Left renal cortex interstitium (tissue), 4 donors: Measurements from ENCODE around the gene ANKFY1. TPM values are rescaled to one million over a fixed set of nuclear protein-coding genes. Genes with fewer than 3 reads are reported as not detected.

Source experiments
- DNase-seq, 4 donors: peaks; one replicate each; pipeline ENCODE4 v3.0.0-alpha.2; 2013; ENCODE audit warnings: low read depth in 4 of 4, low spot score in 2 of 4, missing footprints in 1 of 4
- polyA plus RNA-seq, 4 donors: library from polyadenylated mRNA; unstranded; fragments of 120-200 nt; gene quantifications; one replicate each; pipeline ENCODE4 v1.2.1, GENCODE V29; 2013; ENCODE audit not compliant: insufficient read length in 4 of 4

The ANKFY1 gene
- polyA plus RNA-seq, 4 donors, result 40.3 to 55.4 (median 49.3) TPM

DNA sequence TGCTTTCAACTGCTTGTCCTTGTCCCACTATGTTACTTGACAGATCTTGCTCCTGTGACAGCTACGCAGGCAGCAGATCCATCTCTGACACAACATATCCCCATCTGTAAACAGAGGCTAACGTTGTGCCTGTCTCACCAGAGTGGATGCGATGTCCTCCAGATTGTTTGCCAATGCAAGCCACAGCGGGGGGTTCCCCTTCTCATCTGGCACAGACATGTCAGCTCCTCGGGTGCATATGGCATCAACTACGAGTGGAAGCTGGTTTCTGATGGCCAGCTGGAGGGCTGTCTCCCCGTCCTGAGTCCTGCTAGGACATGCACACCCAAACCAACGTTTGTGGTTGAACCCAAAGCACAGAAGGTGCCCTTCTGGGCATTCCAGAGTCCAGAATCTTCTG lies 81.7 kb downstream of the ANKFY1 start:
- no peak for DNase-seq

DNA sequence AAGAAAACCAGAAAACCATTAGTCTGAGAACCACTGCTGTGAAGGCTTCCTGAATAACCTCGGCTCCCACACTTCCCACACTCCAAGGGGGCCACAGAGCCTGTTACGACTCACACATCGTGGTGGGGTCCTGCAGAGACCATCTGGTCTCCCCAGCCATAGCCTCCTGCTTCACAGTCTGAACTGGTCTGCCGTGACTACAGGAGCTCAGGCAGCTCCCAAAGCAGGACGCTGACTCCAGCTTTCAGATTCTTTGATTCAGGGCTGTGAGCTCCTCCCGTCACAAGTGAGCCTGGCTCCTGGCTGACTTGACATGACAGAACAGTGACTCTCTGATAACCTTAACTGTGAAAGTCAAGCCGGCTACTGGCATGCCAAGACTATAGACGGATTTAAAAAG lies 83.0 kb downstream of the ANKFY1 start:
- no peak for DNase-seq

DNA sequence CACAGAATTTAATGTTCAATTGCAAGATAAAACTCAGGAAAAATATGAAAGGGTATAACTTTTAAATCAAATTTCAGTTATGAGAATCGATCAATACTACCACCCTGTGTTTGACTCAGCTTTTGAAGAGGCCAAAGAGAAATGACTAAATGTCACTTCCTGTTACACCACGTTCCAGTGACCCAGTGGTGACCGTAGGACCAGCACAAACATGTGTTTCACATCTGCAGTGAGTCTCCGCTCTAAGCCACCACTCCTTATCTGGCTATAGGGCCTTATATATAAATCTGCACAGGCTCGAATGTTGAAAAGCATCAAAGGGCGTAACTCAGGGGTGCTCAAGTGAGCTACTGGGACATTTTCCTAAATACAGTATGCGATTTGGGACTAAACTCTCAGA lies 84.7 kb downstream of the ANKFY1 start:
- DNase-seq, result no peak

DNA sequence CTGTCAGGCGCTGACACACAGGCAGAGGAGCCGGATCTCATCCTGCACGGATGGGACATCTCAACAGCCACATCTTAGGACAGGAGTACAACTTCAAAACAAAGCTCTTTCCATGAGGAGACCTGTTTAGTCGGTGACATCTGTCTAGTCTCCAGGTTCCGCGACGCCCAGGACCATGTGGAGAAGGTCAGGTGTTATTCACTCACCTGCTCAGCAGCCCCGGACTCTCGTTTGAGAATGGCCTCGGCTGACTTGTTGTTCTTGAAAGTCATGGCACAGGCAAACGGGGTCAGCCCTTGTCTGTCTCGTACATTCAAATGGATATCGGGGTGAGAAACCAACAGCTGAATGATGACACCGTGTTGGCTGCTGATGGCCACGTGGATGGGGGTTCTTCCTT lies 85.1 kb downstream of the ANKFY1 start:
- DNase-seq, result no peak

DNA sequence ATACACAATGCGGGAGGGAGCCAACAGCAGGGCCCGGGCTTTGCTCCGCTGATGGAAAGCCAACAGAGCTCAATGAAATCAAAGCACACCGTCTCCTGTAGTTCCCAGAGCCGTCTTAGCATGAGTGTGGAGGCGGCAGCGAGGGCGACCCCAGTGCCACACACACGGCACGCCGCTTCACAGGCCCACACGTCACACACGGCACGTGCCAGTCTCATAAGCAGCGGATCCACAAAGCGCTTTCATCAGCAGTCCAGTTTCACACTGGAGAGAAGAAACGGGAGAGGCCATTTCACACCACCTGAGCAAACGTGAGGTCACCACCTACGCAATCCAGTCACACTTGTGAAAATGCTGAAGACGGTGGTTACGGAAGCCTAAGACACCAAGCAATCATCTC lies 86.0 kb downstream of the ANKFY1 start:
- DNase-seq, result no peak

DNA sequence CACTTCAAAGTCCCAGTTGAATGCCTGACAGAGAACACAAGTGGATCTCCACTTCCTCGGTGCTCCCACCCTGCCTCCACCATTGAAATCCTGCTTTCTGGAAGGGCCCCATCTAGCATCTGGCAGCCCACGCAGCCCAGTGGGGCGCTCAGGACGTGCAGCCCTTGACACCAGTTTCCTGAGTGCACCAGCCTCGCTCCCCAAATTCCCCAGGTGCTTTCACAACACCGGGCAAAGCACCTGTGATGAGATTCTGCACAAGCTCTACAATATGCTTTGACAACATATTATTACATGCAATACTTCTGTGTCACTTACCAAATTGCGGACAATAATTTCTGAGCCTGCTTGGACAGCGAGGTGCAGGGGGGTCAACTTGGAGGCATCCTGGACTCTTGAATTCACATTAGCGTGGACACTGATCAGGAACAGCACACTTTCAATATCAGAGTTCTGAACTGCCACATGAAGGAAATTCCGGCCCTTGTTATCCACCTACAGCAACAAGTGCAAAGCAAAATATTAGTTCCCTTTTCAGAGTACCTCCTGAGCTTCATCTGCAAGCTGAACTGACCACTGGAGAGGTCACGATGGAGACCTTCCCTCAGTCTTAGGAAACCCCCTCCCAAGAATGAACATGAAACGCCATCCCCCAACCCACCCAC lies 86.8 kb downstream of the ANKFY1 start:
- no peak for DNase-seq

DNA sequence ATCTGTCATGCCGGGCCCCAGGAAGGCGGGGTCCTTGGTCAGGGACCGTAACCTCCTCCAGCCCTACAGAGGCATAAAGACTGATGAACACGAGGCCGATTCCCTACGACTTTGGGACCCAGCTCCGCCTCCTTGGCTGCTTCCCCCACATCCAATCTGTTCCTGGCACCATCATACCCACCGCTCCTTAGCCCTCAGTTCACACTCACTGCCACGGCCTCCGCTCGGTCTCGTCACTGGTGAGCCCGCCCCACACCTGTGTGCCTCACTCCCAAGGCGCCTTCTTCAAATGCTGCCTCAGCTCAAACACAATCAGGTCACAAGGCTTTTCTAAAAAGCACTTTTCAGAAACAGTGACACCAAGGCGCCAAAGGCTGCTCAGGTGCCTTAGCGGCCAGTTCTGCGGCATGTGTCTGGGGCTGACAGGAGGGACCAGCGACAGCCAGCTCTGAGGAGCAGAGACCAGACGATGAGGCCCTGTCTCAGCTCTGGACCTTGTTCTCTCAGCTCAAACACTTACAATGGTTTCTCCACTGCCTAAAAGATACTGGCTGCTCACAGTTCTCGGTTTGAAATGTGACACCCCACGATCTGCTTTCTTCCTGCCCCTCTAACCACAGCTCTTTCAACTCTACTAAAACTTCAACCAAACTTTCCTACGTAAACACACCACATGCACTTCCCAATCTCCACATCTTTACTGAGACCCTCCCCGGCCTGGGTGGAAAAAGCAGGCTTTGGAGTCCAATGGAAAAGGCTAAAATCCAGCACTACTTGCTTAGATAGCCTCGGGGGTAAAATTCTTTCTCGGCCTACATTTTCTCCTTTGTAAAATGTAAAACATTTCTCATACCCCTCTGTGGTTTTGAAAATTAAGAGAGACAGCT lies 87.6 kb downstream of the ANKFY1 start:
- peak in 2 of 4 donors; percentile 28 to 33 for DNase-seq

DNA sequence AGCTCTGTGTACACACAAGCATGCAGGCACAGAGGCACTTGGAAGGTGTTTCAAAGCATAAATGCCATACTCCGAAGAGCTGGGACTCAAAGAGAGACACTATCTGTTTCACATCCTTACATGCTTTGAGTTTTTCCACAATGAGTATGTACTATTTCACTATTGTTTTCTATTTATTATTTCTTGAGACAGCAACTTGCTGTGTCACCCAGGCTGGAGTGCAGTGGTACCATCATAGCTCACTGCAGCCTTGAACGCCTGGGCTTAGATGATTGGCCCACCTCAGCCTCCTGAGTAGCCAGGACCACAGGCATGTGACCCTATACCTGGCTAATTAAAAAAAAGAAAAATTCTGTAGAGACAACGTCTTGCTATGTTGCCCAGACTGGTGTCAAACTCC lies 89.2 kb downstream of the ANKFY1 start:
- no peak for DNase-seq

DNA sequence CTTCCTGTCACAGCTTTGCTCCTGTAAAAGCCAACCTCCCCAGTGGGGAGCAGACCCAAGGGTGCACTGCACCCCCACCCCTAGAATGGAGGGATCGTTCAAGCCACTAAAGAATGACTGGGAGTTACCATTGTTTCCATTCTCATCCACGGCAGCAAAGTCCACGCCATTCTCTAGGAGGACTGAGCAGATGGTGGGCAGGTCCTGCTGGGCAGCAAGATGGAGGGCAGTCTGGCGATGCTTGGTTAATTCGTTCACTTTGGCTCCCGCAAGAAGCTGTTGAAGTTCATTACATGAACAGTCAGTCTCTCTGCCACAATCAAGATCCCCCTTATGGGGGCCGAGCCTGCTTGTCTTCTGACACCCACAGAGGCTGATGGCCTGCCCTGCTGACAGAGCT lies 90.0 kb downstream of the ANKFY1 start:
- no peak for DNase-seq

DNA sequence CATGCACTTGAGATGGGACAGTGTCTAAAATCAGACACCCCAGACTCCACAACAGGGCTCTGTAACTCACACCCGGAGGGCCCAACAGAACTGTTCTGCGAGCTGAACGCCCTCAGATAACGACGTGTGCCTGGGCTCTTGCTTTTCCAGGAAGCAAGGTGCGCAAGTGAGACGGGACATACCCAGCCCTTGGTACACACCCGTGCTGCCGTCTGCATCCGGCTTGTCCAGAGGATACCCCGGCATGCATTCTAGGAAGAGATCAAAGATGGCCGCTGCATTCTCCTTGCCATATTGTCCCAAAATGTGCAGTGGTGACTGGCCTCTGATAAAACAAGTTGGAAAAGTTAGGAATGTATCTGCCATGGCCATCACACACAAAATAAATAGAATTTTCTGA lies 91.4 kb downstream of the ANKFY1 start:
- no peak for DNase-seq

DNA sequence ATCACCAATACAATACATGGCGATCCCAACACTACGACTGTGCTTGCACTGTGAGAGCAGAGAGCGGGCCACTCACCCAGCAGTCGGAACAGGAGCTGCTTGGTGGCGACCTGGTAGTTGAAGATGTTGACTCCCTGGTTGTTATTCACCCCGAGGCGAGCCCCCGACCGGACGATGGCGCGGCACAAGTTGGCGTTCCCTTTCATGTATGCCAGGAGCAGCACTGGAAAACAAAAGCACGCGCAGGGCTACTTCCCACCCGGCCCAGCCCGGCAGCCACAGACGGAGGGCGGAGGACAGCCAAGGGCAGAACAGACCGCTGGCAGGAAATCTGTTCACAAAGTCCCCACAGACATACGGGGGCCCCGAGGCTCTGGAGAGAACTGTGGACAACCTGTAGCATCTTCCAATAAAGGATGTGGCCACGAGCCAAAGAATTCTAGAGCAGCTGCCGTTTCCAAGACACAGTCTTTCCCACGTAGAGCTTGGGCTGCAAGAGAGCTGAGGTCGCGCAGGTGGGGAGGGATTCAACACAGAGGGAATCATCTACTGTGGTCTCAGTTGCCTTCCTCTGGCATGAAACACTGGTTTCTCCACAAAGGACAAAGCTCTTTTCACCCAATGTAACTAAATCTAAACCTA lies 93.0 kb downstream of the ANKFY1 start:
- DNase-seq, result no peak

DNA sequence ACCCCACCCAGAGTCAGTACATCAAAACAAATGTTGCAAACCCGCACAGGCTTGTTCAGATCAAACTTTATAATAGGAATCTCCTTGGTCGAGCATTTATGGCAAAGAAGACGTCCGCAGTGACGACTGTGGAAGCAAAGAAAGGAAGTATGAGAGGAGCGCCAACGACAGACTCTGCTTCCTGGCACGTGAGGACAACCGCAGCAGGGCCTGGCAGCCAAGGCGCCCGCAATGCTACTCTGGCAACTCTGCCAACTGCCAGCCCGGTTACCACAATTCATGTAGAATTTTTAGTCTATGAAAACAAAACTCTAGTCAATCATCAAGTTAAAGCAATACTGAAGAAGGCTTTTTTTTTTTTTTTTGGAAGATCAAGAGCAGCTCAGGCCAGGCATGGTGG lies 96.0 kb downstream of the ANKFY1 start:
- no peak for DNase-seq

DNA sequence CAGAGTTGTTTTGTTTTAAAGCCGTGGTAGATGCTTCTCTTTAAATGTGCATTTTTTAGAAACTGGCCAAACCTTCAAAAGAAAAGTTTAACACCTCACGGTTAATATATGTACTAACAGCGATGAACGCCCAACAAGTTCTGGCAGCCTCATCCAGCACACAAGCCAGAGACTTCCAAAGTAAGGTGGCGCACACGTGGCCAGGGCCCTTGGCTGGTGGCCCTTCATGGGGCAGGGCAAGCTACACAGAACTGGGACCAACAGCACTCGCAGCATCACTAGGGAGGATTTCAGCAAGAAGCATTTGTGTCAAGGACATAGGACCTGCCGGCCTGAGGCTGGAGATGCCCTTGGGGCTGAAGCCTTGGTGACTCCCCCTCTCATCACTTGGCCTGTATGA lies 97.4 kb downstream of the ANKFY1 start:
- DNase-seq, result no peak

DNA sequence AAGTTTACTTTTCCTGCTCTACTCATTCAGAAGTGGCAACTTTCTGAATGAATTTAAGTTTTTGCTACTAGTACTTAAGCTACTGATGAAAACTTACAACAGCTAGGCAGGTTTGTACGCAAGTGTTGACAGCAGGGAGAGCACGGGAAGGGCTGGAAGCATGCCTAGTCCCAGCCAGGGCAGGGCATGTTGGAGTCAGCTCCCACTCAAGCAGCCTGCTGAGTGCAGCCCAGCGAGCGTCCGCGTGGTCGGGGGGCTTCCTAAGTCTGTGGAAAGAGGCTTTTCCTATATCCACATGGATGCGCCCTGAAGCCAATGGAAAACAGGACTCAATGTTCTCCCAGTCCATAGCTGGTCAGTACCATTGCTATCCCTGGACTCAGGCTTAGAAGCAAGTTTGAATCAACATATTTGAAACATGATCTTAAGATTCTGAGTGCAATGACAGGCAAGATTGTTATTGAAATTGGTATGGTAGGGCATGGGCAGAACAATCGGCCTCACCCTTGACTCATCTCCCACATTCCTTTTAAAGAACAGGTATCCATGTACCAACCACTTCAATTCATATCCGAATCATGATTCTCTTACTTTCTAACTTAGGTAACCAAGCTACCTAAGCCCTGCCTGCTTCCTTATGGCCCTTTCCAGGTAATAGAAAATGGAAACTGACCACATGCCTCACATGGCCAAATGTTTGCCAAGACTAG lies 98.3 kb downstream of the ANKFY1 start:
- DNase-seq, result no peak

DNA sequence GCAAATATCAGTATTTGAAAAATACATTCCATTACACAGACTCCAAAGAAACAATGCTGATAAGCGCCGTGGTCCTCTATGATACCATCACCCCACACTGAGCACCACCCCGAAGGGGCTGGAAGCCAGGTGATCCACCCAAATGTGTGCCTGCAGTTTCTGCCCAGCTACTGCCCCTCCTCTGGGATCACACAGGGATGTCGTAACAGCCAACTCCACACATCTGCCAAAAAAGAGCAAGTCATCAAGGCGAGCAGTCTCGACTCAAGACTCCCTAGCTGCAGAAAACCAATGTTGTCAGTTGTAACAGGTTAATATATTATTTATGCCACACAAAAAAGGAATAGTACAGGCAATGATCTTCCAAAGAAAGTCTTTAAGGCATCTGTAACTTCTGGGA lies 99.8 kb downstream of the ANKFY1 start:
- no peak for DNase-seq

DNA sequence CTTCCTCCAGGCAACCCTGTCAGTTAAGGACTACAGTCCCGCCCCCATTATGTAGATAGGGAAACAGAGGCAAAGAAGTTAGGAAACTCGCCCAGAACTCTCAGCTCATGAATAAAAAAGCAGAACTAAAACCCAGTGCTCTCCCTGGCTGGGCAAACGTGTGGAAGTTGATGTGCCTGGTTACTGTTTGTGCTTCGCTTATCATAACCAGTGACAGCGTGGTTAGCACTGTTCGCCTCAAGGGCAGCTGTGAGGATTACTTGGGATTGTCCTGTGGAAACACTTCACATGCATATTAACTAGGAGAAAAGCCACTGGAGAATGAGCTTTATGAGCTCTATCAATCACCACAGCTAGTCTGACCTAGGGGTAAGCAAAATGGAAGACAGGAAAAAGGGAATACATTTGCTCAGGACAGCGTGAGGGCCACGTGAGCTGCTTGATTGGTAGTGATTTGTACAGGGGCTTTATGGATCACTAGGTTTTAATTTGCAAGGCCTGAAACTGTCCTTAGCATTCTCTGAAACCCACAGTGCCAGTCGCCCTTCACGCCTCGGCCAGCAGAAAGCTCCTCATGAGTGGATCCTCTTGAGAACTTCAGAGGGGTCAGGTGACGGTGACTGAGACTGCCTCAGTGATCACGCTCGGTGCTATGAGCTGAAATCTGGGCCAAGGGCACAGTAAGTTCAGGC lies 100.9 kb downstream of the ANKFY1 start:
- DNase-seq, result no peak

DNA sequence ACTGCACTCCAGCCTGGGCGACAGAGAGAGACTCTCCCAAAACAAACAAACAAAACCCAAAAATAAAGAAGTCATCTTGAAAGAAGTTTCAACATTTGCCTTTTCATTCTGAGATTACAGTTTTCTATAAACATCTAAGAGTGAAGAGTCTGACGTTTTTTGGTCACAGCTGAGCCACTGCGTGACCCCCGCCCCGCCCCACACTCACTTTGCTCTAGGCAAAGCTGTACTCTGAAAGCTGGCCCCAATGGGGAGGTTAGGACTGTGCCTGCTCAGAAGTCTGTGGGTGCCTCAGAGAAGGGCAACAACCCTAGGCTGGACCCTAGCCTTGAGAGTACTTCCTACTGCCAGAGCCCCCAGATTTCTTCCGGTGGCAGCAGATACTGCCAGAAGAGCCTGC lies 101.5 kb downstream of the ANKFY1 start:
- DNase-seq, result no peak

DNA sequence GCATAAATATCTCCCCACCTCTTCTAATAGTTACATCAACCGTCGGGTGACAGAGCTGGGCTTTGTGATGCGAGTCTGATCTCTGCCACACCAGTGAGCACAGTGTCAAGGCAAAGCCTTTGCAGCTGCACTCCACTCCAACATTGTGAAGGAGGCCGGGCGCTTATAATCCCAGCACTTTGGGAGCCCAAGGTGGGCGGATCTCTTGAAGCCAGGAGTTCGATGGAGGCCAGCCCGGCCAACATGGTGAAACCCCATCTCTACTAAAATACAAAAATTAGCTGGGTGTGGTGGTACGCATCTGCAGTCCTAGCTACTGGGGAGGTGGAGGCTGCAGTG lies 101.8 kb downstream of the ANKFY1 start:
- no peak for DNase-seq

DNA sequence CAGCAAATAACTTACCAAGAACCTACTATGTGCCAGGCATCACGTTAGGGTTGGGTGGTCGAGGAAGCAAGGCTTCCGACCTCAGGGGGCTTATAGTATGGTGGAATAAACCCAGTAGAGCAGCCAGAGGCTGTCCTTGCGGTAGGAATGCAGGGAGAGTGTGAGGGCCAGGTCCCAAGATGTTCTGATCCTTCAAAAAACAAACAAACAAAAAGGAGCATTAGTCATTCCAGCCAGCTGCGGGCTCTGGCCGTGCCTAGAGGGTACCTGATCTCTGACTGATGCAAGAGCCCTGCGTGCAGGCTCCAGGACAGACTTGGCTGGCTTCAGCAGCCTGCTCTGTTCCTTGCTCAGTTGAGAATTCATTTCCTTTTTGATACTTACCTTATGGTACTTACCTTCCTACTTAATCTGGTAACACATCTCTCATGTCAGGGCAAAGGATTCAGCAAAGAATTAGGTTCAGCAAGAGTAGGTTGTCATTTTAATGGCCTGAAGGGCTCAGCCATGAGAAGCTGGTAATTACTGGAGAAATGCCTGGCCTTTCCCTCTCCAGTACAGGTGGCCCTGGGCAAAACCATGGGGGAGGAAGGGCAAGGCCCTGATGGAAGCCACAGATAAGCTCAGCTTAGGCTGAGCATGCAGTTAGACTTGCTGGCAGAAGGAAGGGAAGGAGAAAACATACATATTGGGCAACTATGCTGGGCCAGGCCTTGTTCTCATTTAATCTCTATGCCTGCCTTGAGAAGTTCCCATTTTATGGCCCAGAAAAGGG lies 102.4 kb downstream of the ANKFY1 start:
- DNase-seq, result peak in 1 of 4 donors; percentile 4
